PC-9 (cell line): ENCODE measurements around the gene POTEF.

Experiments used
- CTCF ChIP-seq: fragments of 200-600 bp; sonication (generic); conservative IDR thresholded peaks from 2 replicates; pipeline ENCODE4 v1.6.1; 2017; ENCODE audit warnings: mixed run types, antibody characterized with exemption, mild to moderate bottlenecking, moderate library complexity
- EZH2 ChIP-seq: fragments of 200-600 bp; sonication (generic); IDR thresholded peaks from 2 replicates; pipeline ENCODE4 v1.8.0; 2017; ENCODE audit warnings: antibody characterized with exemption, low read depth

- TF ChIP-seq CTCF = no peak
- TF ChIP-seq EZH2 = no peak
These were observed 24.0 kb upstream of the POTEF start for GRCh38 chr2:130152816-130153595.
